ENCODE measurements around the gene FBXL4. TPM values are rescaled to one million over a fixed set of nuclear protein-coding genes. Genes with fewer than 3 reads are reported as not detected.

The FBXL4 gene
- total RNA-seq, 1 experiment from 2014 or later, result 5.1 TPM

DNA sequence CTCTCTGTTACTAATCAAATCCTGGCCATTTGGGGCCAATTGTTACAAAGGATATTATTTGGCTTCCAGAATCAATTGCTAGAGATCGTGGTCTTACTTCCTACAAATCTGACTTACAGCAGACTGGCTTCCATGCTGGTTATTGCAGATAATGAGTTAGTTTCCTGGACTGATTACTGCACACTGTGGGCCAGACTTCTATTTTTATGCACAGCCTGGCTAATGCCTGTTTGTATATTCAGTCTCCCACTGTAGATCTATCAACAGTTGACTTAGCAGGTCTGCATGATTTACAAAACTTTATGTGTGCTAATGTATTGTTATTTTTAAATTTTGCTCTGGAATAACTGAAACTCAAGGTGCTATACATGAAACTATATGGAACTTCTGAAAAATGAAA is 25.8 kb upstream of the FBXL4 start:
- no peak for DNase-seq
- Histone ChIP-seq H4K8ac (replicated peaks; ENCODE audit: insufficient read length, low read depth, low read length) (no peak overlapping the region), H3T11ph (ENCODE audit: low read length) (no peak overlapping the region), H3K9me3 (ENCODE audit: control insufficient read depth, low read depth, low read length) (no peaks in the 10 kb centered on the region), H2AFZ (ENCODE audit: low read length) (no peak overlapping the region), H3K27me3 (ENCODE audit: insufficient read depth, low read length) (no peaks in the 10 kb centered on the region), H3K27ac (ENCODE audit: insufficient read length, low read depth, low read length) (no peak overlapping the region), H2BK20ac (ENCODE audit: low read depth, low read length, poor library complexity, severe bottlenecking) (no peak overlapping the region), H3K79me2 (ENCODE audit: insufficient read depth, low read length) (no peaks in the 10 kb centered on the region), H3K4me2 (ENCODE audit: insufficient read depth, insufficient read length, low read length) (no peak overlapping the region), H3K79me1 (ENCODE audit: insufficient read depth, low read depth, low read length, poor library complexity, severe bottlenecking) (no peaks in the 10 kb centered on the region), H3K18ac (ENCODE audit: insufficient read length, low read depth, low read length) (no peak overlapping the region), H2BK120ac (ENCODE audit: low read depth, low read length, poor library complexity, severe bottlenecking) (no peak overlapping the region), H3K56ac (ENCODE audit: insufficient read length, low read depth, low read length) (no peak overlapping the region), H3K4ac (ENCODE audit: low read depth, low read length) (no peak overlapping the region), H2BK5ac (ENCODE audit: insufficient read length, low read length) (no peak overlapping the region), H3K23ac (ENCODE audit: insufficient read length, low read depth, low read length) (no peak overlapping the region), H3K9ac (ENCODE audit: extremely low read depth, insufficient read length, low read length) (no peak overlapping the region), H3K4me1 (ENCODE audit: insufficient read depth, low read length) (no peaks in the 10 kb centered on the region; the same call in 1 of the 2 replicates), H4K20me1 (ENCODE audit: control insufficient read depth, insufficient read depth, insufficient read length) (no peaks in the 10 kb centered on the region), H2BK12ac (ENCODE audit: insufficient read length, low read depth, low read length) (no peak overlapping the region), H2BK15ac (ENCODE audit: low read depth, low read length) (no peak overlapping the region), H3K14ac (ENCODE audit: insufficient read depth, low read length) (no peak overlapping the region), H2AK5ac (ENCODE audit: insufficient read length, low read length) (no peak overlapping the region), H4K5ac (ENCODE audit: insufficient read length, low read depth, low read length) (no peak overlapping the region), H3K23me2 (ENCODE audit: insufficient read length, low read depth, low read length, poor library complexity, severe bottlenecking) (no peaks in the 10 kb centered on the region), H4K91ac (ENCODE audit: insufficient read length, low read depth, low read length) (no peak overlapping the region)
- TF ChIP-seq, protein P1, sequence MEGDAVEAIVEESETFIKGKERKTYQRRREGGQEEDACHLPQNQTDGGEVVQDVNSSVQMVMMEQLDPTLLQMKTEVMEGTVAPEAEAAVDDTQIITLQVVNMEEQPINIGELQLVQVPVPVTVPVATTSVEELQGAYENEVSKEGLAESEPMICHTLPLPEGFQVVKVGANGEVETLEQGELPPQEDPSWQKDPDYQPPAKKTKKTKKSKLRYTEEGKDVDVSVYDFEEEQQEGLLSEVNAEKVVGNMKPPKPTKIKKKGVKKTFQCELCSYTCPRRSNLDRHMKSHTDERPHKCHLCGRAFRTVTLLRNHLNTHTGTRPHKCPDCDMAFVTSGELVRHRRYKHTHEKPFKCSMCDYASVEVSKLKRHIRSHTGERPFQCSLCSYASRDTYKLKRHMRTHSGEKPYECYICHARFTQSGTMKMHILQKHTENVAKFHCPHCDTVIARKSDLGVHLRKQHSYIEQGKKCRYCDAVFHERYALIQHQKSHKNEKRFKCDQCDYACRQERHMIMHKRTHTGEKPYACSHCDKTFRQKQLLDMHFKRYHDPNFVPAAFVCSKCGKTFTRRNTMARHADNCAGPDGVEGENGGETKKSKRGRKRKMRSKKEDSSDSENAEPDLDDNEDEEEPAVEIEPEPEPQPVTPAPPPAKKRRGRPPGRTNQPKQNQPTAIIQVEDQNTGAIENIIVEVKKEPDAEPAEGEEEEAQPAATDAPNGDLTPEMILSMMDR (conservative IDR thresholded peaks at IDR 0.05), result no peak
- H3K4me1 Mint-ChIP-seq, result peaks cover 17 to 18% of the 10 kb centered on the region in 2 experiments
- H3K9me3 Mint-ChIP-seq, result peaks cover 3 to 5% of the 10 kb centered on the region in 2 experiments; a peak in 2 of 5 replicates
- H3K4me3 Mint-ChIP-seq, result no peak overlapping the region
- H3K36me3 Mint-ChIP-seq (ENCODE audit: insufficient read depth in 1 of 3, low read depth in 3 of 3), result peaks cover 0 to 4% (median 0%) of the 10 kb centered on the region in 3 experiments; a peak in 3 of 7 replicates
- WGBS (ENCODE audit: extremely low coverage, insufficient read length, low lambda C conversion rate), result no CpG with 5 or more reads among the region's 1 CpG
- H3K27ac Mint-ChIP-seq, result no peak overlapping the region
- H3K27me3 Mint-ChIP-seq (ENCODE audit: low read depth), result no peaks in the 10 kb centered on the region

All from H9 (cell line).